ENCODE measurements around the gene XPR1.
A peak's percentile ranks its signal among the peaks of the same experiment; 100 is the strongest.

The XPR1 gene

DNA sequence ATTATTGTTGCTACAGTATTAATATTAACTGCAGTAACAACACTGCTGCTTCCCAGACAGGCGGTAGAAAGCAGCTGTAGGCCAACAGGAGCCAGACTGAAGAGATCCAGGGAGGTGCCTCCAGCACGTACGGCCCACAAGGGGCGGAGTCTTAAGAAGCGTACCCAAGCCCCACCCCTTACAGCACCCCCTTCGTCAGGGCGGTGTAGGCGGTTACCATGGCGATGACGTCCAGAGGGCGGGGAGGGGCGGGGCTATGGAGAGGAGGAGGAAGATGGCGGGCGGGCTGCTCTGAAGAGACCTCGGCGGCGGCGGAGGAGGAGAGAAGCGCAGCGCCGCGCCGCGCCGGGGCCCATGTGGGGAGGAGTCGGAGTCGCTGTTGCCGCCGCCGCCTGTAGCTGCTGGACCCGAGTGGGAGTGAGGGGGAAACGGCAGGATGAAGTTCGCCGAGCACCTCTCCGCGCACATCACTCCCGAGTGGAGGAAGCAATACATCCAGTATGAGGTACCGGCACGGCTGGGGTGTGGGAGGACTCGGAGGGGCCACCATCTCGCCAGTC, at the start of gene XPR1:
XPR1 (plus strand) TSS at position 257 of the 560 bp plus-strand sequence; CDS start at position 437, 180 bp downstream.
- H3K4me3 ChIP-seq (ENCODE audit: control insufficient read depth, low read depth, low read length): peak within 1 kb of the TSS; percentile 97
- DNase-seq (ENCODE audit: low read depth): peak; percentile 96
- TF ChIP-seq, protein P1, sequence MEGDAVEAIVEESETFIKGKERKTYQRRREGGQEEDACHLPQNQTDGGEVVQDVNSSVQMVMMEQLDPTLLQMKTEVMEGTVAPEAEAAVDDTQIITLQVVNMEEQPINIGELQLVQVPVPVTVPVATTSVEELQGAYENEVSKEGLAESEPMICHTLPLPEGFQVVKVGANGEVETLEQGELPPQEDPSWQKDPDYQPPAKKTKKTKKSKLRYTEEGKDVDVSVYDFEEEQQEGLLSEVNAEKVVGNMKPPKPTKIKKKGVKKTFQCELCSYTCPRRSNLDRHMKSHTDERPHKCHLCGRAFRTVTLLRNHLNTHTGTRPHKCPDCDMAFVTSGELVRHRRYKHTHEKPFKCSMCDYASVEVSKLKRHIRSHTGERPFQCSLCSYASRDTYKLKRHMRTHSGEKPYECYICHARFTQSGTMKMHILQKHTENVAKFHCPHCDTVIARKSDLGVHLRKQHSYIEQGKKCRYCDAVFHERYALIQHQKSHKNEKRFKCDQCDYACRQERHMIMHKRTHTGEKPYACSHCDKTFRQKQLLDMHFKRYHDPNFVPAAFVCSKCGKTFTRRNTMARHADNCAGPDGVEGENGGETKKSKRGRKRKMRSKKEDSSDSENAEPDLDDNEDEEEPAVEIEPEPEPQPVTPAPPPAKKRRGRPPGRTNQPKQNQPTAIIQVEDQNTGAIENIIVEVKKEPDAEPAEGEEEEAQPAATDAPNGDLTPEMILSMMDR (IDR thresholded peaks at IDR 0.05; ENCODE audit: control insufficient read depth, insufficient read depth, low read depth, low read length, missing control alignments): peak; percentile 40

DNA sequence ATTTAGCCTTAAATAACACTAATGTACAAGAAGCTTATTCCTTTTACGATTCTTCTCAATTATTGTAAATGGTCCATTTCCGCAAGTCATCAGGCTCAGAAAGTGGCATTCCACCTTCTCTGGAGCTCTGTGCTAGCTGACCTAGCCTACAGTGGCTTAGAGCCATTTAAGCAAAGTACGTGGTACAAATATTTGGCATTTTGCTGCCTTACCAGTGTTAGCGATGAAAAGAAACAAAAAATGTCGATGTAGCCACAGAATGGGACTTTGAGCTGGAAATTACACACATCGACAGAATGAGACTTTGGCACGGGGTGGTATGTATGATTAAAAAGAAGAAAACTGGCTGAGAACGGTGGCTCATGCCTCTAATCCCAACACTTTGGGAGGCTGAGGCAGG, 47.0 kb upstream of the XPR1 start:
- H3K4me3 ChIP-seq (ENCODE audit: control insufficient read depth, low read depth, low read length): no peak overlapping the region
- TF ChIP-seq, protein P1 (IDR thresholded peaks at IDR 0.05; ENCODE audit: control insufficient read depth, insufficient read depth, low read depth, low read length, missing control alignments): no peak
- no peak for DNase-seq (ENCODE audit: low read depth)

DNA sequence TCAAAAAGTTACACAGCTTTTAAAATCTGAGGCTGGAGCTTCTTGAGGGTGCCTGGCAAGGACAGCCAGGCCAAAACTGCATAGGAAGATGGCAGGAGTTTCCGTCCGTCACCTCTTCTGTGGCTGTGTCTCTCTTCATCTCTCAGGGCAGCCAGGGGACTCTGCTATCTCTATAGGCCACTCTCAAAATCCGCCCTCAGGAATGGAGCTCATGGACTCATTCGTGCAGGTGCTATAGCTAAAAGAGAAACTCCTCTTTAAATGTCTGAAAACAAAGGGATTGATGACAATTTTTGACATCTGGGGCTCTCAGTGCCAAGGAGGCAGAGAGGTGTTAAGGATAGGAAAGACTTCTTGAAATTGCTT, 45.8 kb upstream of the XPR1 start:
- no peak for DNase-seq (ENCODE audit: low read depth)
- no peak overlapping the region for H3K4me3 ChIP-seq (ENCODE audit: control insufficient read depth, low read depth, low read length)

DNA sequence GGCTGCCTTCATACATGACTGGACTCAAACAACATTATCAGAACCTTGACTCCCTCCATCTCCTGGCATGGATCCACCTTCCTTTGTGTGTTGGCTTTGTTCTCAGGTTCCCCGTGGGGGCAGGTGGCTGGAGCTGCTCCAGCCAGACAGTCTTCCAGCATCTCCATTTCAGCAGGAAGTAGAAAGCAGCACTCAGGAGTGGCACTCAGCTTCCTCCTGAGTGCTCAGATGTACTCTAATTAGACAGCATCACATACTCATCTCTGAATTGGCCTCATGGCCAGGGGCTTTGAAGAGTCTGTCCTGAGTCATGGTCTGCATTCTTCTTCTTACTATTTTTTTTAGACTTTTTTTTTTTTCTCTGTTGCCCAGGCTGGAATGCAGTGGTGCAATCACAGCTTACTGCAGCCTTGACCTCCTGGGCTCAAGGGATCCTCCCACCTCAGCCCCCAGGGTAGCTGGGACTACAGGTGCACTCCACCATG, 45.1 kb upstream of the XPR1 start:
- H3K4me3 ChIP-seq (ENCODE audit: control insufficient read depth, low read depth, low read length): no peak overlapping the region
- TF ChIP-seq, protein P1 (IDR thresholded peaks at IDR 0.05; ENCODE audit: control insufficient read depth, insufficient read depth, low read depth, low read length, missing control alignments): no peak
- no peak for DNase-seq (ENCODE audit: low read depth)

More for the DNA sequence above, 45.8 kb upstream of the XPR1 start:
- TF ChIP-seq, protein P1 (IDR thresholded peaks at IDR 0.05; ENCODE audit: control insufficient read depth, insufficient read depth, low read depth, low read length, missing control alignments): no peak

DNA sequence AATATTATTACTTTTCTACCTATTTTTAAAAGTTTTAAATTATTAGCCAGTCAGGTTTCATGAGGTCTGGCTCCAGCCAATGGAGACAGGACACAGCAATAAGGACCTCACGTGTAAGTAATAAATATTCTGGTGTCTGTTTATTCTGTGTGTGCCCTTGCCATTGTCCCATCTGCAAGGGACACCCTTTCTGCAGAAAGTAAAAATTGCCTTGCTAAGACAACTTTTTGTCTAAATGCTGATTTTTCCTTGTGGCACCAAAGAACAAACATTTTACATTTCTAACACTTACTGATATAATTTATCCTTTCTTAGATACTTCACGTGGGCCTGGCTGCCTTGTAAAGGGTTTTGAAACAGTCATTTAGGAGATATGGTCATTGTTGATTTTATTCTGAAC, 43.7 kb upstream of the XPR1 start:
- no peak for DNase-seq (ENCODE audit: low read depth)
- TF ChIP-seq, protein P1 (IDR thresholded peaks at IDR 0.05; ENCODE audit: control insufficient read depth, insufficient read depth, low read depth, low read length, missing control alignments): no peak
- no peak overlapping the region for H3K4me3 ChIP-seq (ENCODE audit: control insufficient read depth, low read depth, low read length)

DNA sequence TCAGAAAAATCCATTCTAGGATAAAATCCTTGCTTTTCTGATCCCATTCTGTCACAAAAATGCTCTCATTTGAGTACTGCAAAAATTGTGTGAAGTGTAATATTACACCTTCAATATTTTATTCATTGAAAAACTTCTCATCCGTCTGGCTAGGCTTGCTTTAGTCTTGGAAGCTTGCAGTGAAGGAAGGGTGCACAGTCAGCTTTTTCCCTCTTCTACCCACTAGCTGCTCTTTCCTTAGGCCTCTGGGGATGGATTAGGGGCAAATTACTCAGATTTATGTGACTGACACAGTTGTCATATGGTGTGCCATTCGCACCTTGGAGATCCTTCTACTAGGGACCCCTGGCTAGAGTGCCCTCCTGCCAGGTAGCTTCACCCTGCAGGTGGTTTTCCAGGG, 40.9 kb upstream of the XPR1 start:
- H3K4me3 ChIP-seq (ENCODE audit: control insufficient read depth, low read depth, low read length): no peak overlapping the region
- TF ChIP-seq, protein P1 (IDR thresholded peaks at IDR 0.05; ENCODE audit: control insufficient read depth, insufficient read depth, low read depth, low read length, missing control alignments): no peak
- DNase-seq (ENCODE audit: low read depth): no peak
